IMR-90 (cell line): Measurements from ENCODE around the gene ZMAT5. TPM values are rescaled to one million over a fixed set of nuclear protein-coding genes. Genes with fewer than 3 reads are reported as not detected.

Source experiments
- ATAC-seq: fragments of 200-7000 bp; cut with Tn5 transposase; 2 replicates; pipeline ENCODE4 v1.9.1; 2020; ENCODE audit warnings: low read depth, mild to moderate bottlenecking, moderate library complexity
- BruUV-seq: library from RNA; stranded (reverse); fragments of 400-500 nt; replicated peaks from 2 replicates; lab custom pipeline; 2021; lab: Mats Ljungman, UMichigan
- CTCF ChIA-PET: fragments of 300-600 bp; formaldehyde crosslinking; extraction: SDS; loops from one replicate; lab custom pipeline; 2021; ENCODE audit warnings: antibody characterized with exemption; lab: Yijun Ruan, JAX
- POLR2A ChIA-PET: fragments of 300-600 bp; sonication (Branson Sonifier 250); formaldehyde crosslinking; loops from one replicate; lab custom pipeline; 2022; ENCODE audit warnings: antibody characterized with exemption; ENCODE audit not compliant: unreplicated experiment; lab: Charles Lee
- DNase-seq: peaks from one replicate; pipeline ENCODE4 v3.0.0; 2013
- H2AFZ ChIP-seq: replicated peaks from 2 replicates; pipeline ENCODE3; 2013; ENCODE audit warnings: low read length, mild to moderate bottlenecking; ENCODE audit not compliant: poor library complexity
- H2AK5ac ChIP-seq: 2 replicates; pipeline ENCODE4 v1.6.1; 2013; ENCODE audit warnings: low read depth, low read length, inconsistent platforms
- H2AK9ac ChIP-seq: replicated peaks from 2 replicates; pipeline ENCODE3; 2013; ENCODE audit warnings: mild to moderate bottlenecking, low read depth, low read length, moderate library complexity; ENCODE audit not compliant: poor library complexity
- H2BK120ac ChIP-seq: 2 replicates; pipeline ENCODE4 v1.6.1; 2013; ENCODE audit warnings: low read depth, low read length, inconsistent platforms
- H2BK15ac ChIP-seq: 3 replicates; pipeline ENCODE4 v1.6.1; 2013; ENCODE audit warnings: low read depth, low read length, inconsistent platforms
- H2BK20ac ChIP-seq: 2 replicates; pipeline ENCODE4 v1.6.1; 2013; ENCODE audit warnings: low read depth, mild to moderate bottlenecking, inconsistent platforms, low read length, moderate library complexity
- H2BK5ac ChIP-seq: 2 replicates; pipeline ENCODE4 v1.6.1; 2013; ENCODE audit warnings: mild to moderate bottlenecking, low read depth, low read length, inconsistent platforms; ENCODE audit not compliant: poor library complexity, severe bottlenecking
- H3K14ac ChIP-seq: replicated peaks from 2 replicates; pipeline ENCODE4 v1.6.1; 2013; ENCODE audit warnings: low read depth, low read length, inconsistent platforms
- H3K18ac ChIP-seq: 2 replicates; pipeline ENCODE4 v1.6.1; 2013; ENCODE audit warnings: low read depth, low read length, control low read depth
- H3K23ac ChIP-seq: 2 replicates; pipeline ENCODE4 v1.6.1; 2013; ENCODE audit warnings: low read depth, low read length, inconsistent platforms
- H3K27ac ChIP-seq: 2 replicates; pipeline ENCODE4 v1.5.1; 2013; ENCODE audit warnings: mild to moderate bottlenecking, control low read depth, low read length; ENCODE audit not compliant: insufficient read depth
- H3K27me3 ChIP-seq: 2 replicates; pipeline ENCODE4 v1.6.1; 2013; ENCODE audit warnings: low read length; ENCODE audit not compliant: control insufficient read depth, insufficient read depth
- H3K36me3 ChIP-seq: 2 replicates; pipeline ENCODE4 v1.6.1; 2013; ENCODE audit warnings: low read length, mixed read lengths; ENCODE audit not compliant: control insufficient read depth, insufficient read depth
- H3K4ac ChIP-seq: 2 replicates; pipeline ENCODE4 v1.6.1; 2013; ENCODE audit warnings: low read depth, low read length, inconsistent platforms
- H3K4me1 ChIP-seq: 2 replicates; pipeline ENCODE4 v1.6.1; 2013; ENCODE audit warnings: low read length, mixed read lengths; ENCODE audit not compliant: control insufficient read depth, insufficient read depth
- H3K4me2 ChIP-seq: 2 replicates; pipeline ENCODE4 v1.6.1; 2013; ENCODE audit warnings: low read depth, mild to moderate bottlenecking, control low read depth, low read length, moderate library complexity
- H3K4me3 ChIP-seq: 2 replicates; pipeline ENCODE4 v1.5.1; 2013; ENCODE audit warnings: low read depth, mild to moderate bottlenecking, control low read depth, low read length, moderate library complexity; ENCODE audit not compliant: insufficient read depth
- H3K56ac ChIP-seq: 2 replicates; pipeline ENCODE4 v1.6.1; 2013; ENCODE audit warnings: low read length, inconsistent platforms; ENCODE audit not compliant: insufficient read depth; ENCODE audit errors: extremely low read depth
- H3K79me1 ChIP-seq, 2 experiments: 2 replicates each; pipeline ENCODE4 v1.6.1; 2013; ENCODE audit warnings: low read length in 2 of 2, inconsistent platforms in 1 of 2, low read depth in 1 of 2
- H3K9ac ChIP-seq: 2 replicates; pipeline ENCODE4 v1.6.1; 2013; ENCODE audit warnings: low read depth, low read length, control low read depth
- H3K9me1 ChIP-seq: 2 replicates; pipeline ENCODE4 v1.6.1; 2013; ENCODE audit warnings: low read length, inconsistent platforms; ENCODE audit not compliant: insufficient read depth
- H3K9me3 ChIP-seq: 2 replicates; pipeline ENCODE4 v1.6.1; 2013; ENCODE audit warnings: low read length; ENCODE audit not compliant: control insufficient read depth, insufficient read depth
- H4K20me1 ChIP-seq: 2 replicates; pipeline ENCODE4 v1.6.1; 2013; ENCODE audit warnings: low read length, inconsistent platforms; ENCODE audit not compliant: insufficient read depth
- H4K5ac ChIP-seq: 2 replicates; pipeline ENCODE4 v1.6.1; 2013; ENCODE audit warnings: mild to moderate bottlenecking, low read depth, low read length, control low read depth
- H4K8ac ChIP-seq, 2 experiments: 2 replicates each; pipeline ENCODE4 v1.6.1; 2013; ENCODE audit warnings: low read depth in 2 of 2, low read length in 2 of 2, control low read depth in 1 of 2, inconsistent platforms in 1 of 2
- H4K91ac ChIP-seq: 2 replicates; pipeline ENCODE4 v1.6.1; 2013; ENCODE audit warnings: low read depth, low read length, inconsistent platforms; ENCODE audit not compliant: insufficient read depth
- CEBPB ChIP-seq: IDR thresholded peaks from 2 replicates; pipeline ENCODE4 v1.6.1; 2012; ENCODE audit warnings: low read depth, low read length, improper control_type of control experiment
- CHD1 ChIP-seq: IDR thresholded peaks from 2 replicates; pipeline ENCODE4 v1.6.1; 2012; ENCODE audit warnings: low read depth, low read length, improper control_type of control experiment
- ELK1 ChIP-seq: fragments of 150-350 bp; IDR thresholded peaks from 2 replicates; pipeline ENCODE4 v1.6.1; 2016; ENCODE audit warnings: low read depth, mild to moderate bottlenecking, low read length, moderate library complexity, borderline replicate concordance
- MAZ ChIP-seq: IDR thresholded peaks from 2 replicates; pipeline ENCODE4 v1.6.1; 2012; ENCODE audit warnings: low read depth, mild to moderate bottlenecking, low read length, improper control_type of control experiment, moderate library complexity, borderline replicate concordance
- NFE2L2 ChIP-seq: fragments of 150-350 bp; IDR thresholded peaks from 2 replicates; pipeline ENCODE4 v1.6.1; 2016; ENCODE audit warnings: low read depth, mild to moderate bottlenecking, low read length
- POLR2A ChIP-seq: IDR thresholded peaks from 2 replicates; pipeline ENCODE4 v1.6.1; 2012; ENCODE audit warnings: mild to moderate bottlenecking, low read depth, low read length
- RCOR1 ChIP-seq: IDR thresholded peaks from 2 replicates; pipeline ENCODE4 v1.6.1; 2012; ENCODE audit warnings: mild to moderate bottlenecking, low read length, improper control_type of control experiment; ENCODE audit not compliant: insufficient replicate concordance
- USF2 ChIP-seq: fragments of 150-350 bp; IDR thresholded peaks from 2 replicates; pipeline ENCODE4 v1.6.1; 2017; ENCODE audit warnings: mild to moderate bottlenecking, antibody characterized with exemption, low read length, low read depth
- WGBS, 2 experiments: methylation state at CpG; one replicate each; pipeline versions ENCODE4 v1.1.5 to v1.1.7; 2013; ENCODE audit warnings: missing lambda C conversion rate in 2 of 2; ENCODE audit not compliant: insufficient read length in 1 of 2; ENCODE audit errors: extremely low coverage in 2 of 2; 5-methylcytosine and 5-hydroxymethylcytosine counted together
- dilution Hi-C: fragments of 300-500 bp; cut with HindIII; formaldehyde crosslinking; loops from one replicate; pipeline ENCODE4 v1.14.3; 2018; ENCODE audit warnings: low sequenced_read_pairs; ENCODE audit not compliant: unreplicated experiment
- in situ Hi-C: fragments of 300-500 bp; cut with MboI; formaldehyde crosslinking; loops from 3 replicates; pipeline ENCODE4 v1.14.3; 2019; ENCODE audit warnings: low sequenced_read_pairs, inconsistent platforms, mixed read lengths
- intact Hi-C: fragments of 100-400 bp; cut with micrococcal nuclease; formaldehyde crosslinking; loops from 2 replicates; pipeline ENCODE4 v1.10.0; 2022
- polyA plus RNA-seq, 3 experiments: library from polyadenylated mRNA; depleted of rRNA; stranded (reverse); fragments of >200 nt; gene quantifications; 2 replicates each; pipeline ENCODE4 v1.2.3, GENCODE V29; 2012; ENCODE audit warnings: low replicate concordance in 1 of 3
- total RNA-seq: library from RNA; depleted of rRNA; stranded (reverse); fragments of >200 nt; gene quantifications from 2 replicates; pipeline ENCODE4 v1.2.3, GENCODE V29; 2012

Gene ZMAT5
- total and polyA plus RNA-seq, 2 of the 4 experiments (the other 2 are of a cell fraction) = 21.7 to 31.8 TPM

GRCh38 chr22:29753808-29754657 is 12.8 kb downstream of the ZMAT5 start:
- CTCF ChIA-PET = no interaction called here
- Histone ChIP-seq H4K91ac (no peak overlapping the region), H3K9me1 (peaks cover 10% of the 10 kb centered on the region; the same call in 1 of the 2 replicates), H3K4me1 (no peaks in the 10 kb centered on the region), H2AK5ac (no peak overlapping the region), H4K20me1 (no peaks in the 10 kb centered on the region; the same call in 1 of the 2 replicates), H2BK120ac (no peak overlapping the region), H2AFZ (no peak overlapping the region), H3K56ac (no peak overlapping the region), H3K23ac (no peak overlapping the region), H3K9ac (no peak overlapping the region), H4K8ac (no peak overlapping the region), H3K4me3 (no peak overlapping the region), H3K9me3 (no peaks in the 10 kb centered on the region), H3K18ac (no peak overlapping the region), H2BK5ac (no peak overlapping the region), H2BK20ac (no peak overlapping the region), H3K27ac (no peak overlapping the region), H3K14ac (no peak overlapping the region), H4K5ac (no peak overlapping the region), H3K27me3 (no peaks in the 10 kb centered on the region), H3K36me3 (peaks cover 5% of the 10 kb centered on the region; the same call in 1 of the 2 replicates), H2BK15ac (no peak overlapping the region), H3K4me2 (no peak overlapping the region), H2AK9ac (peak overlapping the region; percentile 31), H3K4ac (no peak overlapping the region), H3K79me1 (peaks cover 13 to 22% of the 10 kb centered on the region in 2 experiments; a peak in 3 of 4 replicates)
- POLR2A ChIA-PET = no interaction called here
- intact Hi-C loops (no loop called here), dilution Hi-C loops (no loop called here), in situ Hi-C loops (no loop called here)
- WGBS, 2 experiments = 84% methylated on average over 8 of the region's 16 CpGs; no CpG with 5 or more reads in 1 of the 2 experiments
- BruUV-seq = no TSS peak
- ATAC-seq (no peak), DNase-seq (no peak)
- no peak for TF ChIP-seq NFE2L2
- TF ChIP-seq MAZ = no peak
- TF ChIP-seq CHD1 = no peak
- no peak for TF ChIP-seq CEBPB
- no peak for TF ChIP-seq USF2
- TF ChIP-seq POLR2A = no peak
- TF ChIP-seq RCOR1 = no peak
- TF ChIP-seq ELK1 = no peak
